ENCODE measurements around the gene GABBR2. TPM values are rescaled to one million over a fixed set of nuclear protein-coding genes. Genes with fewer than 3 reads are reported as not detected.

The GABBR2 gene
- total and polyA plus RNA-seq, 9 of the 15 experiments (the other 6 are each of a cell fraction or from before 2014, with no cell fraction given) = 0.15 to 1.9 (median 0.32) TPM

GRCh38 chr9:98316445-98317133 lies 392.1 kb downstream of the GABBR2 start (continued):
- TF ChIP-seq, protein P1, sequence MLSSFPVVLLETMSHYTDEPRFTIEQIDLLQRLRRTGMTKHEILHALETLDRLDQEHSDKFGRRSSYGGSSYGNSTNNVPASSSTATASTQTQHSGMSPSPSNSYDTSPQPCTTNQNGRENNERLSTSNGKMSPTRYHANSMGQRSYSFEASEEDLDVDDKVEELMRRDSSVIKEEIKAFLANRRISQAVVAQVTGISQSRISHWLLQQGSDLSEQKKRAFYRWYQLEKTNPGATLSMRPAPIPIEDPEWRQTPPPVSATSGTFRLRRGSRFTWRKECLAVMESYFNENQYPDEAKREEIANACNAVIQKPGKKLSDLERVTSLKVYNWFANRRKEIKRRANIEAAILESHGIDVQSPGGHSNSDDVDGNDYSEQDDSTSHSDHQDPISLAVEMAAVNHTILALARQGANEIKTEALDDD (IDR thresholded peaks at IDR 0.05) = no peak
- TF ChIP-seq CBFA2T3 (IDR thresholded peaks at IDR 0.05) = peak; percentile 51; the same call in 1 of the 2 replicates
- no peak for TF ChIP-seq TCFL5 (CRISPR knock-in tag; conservative IDR thresholded peaks at IDR 0.05)
- TF ChIP-seq, protein P2, sequence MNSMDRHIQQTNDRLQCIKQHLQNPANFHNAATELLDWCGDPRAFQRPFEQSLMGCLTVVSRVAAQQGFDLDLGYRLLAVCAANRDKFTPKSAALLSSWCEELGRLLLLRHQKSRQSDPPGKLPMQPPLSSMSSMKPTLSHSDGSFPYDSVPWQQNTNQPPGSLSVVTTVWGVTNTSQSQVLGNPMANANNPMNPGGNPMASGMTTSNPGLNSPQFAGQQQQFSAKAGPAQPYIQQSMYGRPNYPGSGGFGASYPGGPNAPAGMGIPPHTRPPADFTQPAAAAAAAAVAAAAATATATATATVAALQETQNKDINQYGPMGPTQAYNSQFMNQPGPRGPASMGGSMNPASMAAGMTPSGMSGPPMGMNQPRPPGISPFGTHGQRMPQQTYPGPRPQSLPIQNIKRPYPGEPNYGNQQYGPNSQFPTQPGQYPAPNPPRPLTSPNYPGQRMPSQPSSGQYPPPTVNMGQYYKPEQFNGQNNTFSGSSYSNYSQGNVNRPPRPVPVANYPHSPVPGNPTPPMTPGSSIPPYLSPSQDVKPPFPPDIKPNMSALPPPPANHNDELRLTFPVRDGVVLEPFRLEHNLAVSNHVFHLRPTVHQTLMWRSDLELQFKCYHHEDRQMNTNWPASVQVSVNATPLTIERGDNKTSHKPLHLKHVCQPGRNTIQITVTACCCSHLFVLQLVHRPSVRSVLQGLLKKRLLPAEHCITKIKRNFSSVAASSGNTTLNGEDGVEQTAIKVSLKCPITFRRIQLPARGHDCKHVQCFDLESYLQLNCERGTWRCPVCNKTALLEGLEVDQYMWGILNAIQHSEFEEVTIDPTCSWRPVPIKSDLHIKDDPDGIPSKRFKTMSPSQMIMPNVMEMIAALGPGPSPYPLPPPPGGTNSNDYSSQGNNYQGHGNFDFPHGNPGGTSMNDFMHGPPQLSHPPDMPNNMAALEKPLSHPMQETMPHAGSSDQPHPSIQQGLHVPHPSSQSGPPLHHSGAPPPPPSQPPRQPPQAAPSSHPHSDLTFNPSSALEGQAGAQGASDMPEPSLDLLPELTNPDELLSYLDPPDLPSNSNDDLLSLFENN (IDR thresholded peaks at IDR 0.05; ENCODE audit: low read depth in 2 of 2, low read length in 2 of 2) = no peak
- TF ChIP-seq, protein P3, sequence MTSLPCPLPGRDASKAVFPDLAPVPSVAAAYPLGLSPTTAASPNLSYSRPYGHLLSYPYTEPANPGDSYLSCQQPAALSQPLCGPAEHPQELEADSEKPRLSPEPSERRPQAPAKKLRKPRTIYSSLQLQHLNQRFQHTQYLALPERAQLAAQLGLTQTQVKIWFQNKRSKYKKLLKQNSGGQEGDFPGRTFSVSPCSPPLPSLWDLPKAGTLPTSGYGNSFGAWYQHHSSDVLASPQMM (CRISPR knock-in tag; IDR thresholded peaks at IDR 0.05) = no peak
- TF ChIP-seq PRMT5 (CRISPR knock-in tag; IDR thresholded peaks at IDR 0.05) = no peak
- no peak for TF ChIP-seq KDM2B (CRISPR knock-in tag; IDR thresholded peaks at IDR 0.05)
- no peak for TF ChIP-seq RBM39 (optimal IDR thresholded peaks at IDR 0.05; ENCODE audit: low read depth, low read length)
- TF ChIP-seq, protein P4, sequence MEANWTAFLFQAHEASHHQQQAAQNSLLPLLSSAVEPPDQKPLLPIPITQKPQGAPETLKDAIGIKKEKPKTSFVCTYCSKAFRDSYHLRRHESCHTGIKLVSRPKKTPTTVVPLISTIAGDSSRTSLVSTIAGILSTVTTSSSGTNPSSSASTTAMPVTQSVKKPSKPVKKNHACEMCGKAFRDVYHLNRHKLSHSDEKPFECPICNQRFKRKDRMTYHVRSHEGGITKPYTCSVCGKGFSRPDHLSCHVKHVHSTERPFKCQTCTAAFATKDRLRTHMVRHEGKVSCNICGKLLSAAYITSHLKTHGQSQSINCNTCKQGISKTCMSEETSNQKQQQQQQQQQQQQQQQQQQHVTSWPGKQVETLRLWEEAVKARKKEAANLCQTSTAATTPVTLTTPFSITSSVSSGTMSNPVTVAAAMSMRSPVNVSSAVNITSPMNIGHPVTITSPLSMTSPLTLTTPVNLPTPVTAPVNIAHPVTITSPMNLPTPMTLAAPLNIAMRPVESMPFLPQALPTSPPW (CRISPR knock-in tag; IDR thresholded peaks at IDR 0.05) = no peak
- no peak for TF ChIP-seq HOXB6 (CRISPR knock-in tag; IDR thresholded peaks at IDR 0.05; ENCODE audit: borderline replicate concordance)
- no peak for TF ChIP-seq LARP7 (IDR thresholded peaks at IDR 0.05)
- peak; percentile 59; the same call in 1 of the 2 replicates for TF ChIP-seq SMARCA4 (IDR thresholded peaks at IDR 0.05)
- TF ChIP-seq, protein P5, sequence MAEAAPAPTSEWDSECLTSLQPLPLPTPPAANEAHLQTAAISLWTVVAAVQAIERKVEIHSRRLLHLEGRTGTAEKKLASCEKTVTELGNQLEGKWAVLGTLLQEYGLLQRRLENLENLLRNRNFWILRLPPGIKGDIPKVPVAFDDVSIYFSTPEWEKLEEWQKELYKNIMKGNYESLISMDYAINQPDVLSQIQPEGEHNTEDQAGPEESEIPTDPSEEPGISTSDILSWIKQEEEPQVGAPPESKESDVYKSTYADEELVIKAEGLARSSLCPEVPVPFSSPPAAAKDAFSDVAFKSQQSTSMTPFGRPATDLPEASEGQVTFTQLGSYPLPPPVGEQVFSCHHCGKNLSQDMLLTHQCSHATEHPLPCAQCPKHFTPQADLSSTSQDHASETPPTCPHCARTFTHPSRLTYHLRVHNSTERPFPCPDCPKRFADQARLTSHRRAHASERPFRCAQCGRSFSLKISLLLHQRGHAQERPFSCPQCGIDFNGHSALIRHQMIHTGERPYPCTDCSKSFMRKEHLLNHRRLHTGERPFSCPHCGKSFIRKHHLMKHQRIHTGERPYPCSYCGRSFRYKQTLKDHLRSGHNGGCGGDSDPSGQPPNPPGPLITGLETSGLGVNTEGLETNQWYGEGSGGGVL (CRISPR knock-in tag; IDR thresholded peaks at IDR 0.05) = no peak
- TF ChIP-seq, protein P6, sequence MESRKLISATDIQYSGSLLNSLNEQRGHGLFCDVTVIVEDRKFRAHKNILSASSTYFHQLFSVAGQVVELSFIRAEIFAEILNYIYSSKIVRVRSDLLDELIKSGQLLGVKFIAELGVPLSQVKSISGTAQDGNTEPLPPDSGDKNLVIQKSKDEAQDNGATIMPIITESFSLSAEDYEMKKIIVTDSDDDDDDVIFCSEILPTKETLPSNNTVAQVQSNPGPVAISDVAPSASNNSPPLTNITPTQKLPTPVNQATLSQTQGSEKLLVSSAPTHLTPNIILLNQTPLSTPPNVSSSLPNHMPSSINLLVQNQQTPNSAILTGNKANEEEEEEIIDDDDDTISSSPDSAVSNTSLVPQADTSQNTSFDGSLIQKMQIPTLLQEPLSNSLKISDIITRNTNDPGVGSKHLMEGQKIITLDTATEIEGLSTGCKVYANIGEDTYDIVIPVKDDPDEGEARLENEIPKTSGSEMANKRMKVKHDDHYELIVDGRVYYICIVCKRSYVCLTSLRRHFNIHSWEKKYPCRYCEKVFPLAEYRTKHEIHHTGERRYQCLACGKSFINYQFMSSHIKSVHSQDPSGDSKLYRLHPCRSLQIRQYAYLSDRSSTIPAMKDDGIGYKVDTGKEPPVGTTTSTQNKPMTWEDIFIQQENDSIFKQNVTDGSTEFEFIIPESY (CRISPR knock-in tag; IDR thresholded peaks at IDR 0.05) = no peak
- no peak for TF ChIP-seq PYGO2 (tag; IDR thresholded peaks at IDR 0.05)
- no peak for TF ChIP-seq ZNF274 (IDR thresholded peaks at IDR 0.05; ENCODE audit: borderline replicate concordance, low read depth, low read length)
- TF ChIP-seq CHD2 (IDR thresholded peaks at IDR 0.05; ENCODE audit: low read depth, low read length) = no peak
- no peak for TF ChIP-seq XRCC3 (IDR thresholded peaks at IDR 0.05)

Data from K562 (cell line).